Measurements from ENCODE around the gene ST3GAL3. TPM values are rescaled to one million over a fixed set of nuclear protein-coding genes. Genes with fewer than 3 reads are reported as not detected.

ST3GAL3 gene
- polyA plus RNA-seq, 10 donors, result 24.3 to 40.5 (median 32.2) TPM

GRCh38 chr1:43913051-43913501 lies 205.7 kb downstream of the ST3GAL3 start:
- DNase-seq, result peak in 1 of 3 donors; percentile 48

GRCh38 chr1:43913666-43914360 lies 206.5 kb downstream of the ST3GAL3 start:
- DNase-seq, result peak in 1 of 3 donors; percentile 38

GRCh38 chr1:43914576-43915525 lies 207.5 kb downstream of the ST3GAL3 start:
- no peak for DNase-seq

DNA sequence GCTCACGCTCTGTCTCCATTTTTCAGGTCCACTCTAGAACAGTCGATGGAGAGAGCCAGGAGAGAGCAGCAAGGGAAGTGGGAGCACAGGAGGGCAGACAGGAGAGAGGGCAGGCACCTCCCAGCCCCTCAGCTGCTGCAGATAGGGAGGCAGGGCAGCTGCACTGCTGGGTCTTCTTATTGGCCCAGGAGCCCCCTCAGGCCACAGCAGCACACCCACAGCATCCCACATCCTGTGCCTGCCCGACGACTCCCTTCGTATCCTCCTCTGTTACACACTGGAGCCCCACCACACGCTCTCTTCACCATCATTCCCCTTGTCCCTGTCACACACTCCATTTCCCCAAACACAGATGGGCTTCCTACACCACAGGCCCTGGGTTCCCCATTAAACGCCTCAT lies 212.6 kb downstream of the ST3GAL3 start:
- DNase-seq, result no peak

DNA sequence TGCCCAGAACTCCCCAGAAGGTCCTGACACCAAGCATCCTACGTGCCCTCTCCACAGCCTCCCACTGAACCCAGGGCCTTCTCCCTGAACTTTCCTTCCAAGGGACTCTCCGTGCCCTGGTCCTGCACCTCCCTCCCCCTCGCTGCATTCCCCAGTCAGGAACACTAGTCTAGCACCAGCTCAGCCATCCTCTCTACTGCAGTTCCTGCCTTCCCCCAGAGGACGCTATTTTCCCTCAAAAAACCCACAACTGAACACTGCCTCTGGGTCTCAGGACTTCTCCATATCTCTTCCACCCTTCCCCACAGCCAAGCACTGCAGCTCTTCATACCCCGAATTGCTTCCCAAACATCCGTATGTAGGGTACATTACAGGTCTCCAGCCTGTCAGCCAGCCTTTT lies 213.7 kb downstream of the ST3GAL3 start:
- DNase-seq, result no peak

GRCh38 chr1:43924516-43924915 lies 217.2 kb downstream of the ST3GAL3 start:
- DNase-seq, result no peak

DNA sequence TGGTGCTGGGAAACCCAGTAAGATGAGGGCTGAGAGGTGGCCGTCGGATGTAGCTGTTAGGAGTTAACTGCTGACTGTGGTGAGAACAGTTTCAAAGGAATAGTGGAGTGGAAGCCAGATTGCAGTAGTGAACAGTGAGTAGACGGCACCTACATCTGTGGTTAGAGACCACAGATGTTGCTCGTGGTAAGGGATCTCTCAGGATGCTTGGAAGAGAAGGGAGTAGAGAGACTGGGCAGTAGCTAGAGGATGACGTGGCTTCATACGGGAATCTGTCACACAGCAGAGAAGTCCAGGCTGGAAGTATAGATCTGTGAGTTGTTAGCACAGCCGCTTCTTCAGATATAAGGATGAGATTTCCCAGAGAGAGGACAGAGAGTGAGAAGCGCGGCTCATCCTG lies 218.5 kb downstream of the ST3GAL3 start:
- no peak for DNase-seq

- DNase-seq, result no peak
Observed at GRCh38 chr1:43930168-43930948, 223.0 kb downstream of the ST3GAL3 start.

DNA sequence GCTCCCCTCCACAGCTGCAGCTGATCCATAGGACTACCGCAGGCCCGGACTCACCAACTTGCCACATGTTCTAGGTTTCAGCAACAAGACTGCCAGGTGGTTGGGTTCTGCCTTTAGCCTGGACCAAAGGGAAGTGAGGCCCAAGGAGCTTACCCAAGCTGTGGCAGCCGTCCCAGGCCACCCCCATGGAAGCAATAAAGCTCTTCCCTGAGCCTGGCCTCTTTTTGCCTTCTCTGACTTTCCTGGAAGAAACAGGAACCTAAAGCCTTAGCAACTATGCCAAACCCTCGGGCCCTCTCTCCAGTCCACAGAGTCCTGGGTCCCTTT lies 223.6 kb downstream of the ST3GAL3 start:
- DNase-seq, result no peak

DNA sequence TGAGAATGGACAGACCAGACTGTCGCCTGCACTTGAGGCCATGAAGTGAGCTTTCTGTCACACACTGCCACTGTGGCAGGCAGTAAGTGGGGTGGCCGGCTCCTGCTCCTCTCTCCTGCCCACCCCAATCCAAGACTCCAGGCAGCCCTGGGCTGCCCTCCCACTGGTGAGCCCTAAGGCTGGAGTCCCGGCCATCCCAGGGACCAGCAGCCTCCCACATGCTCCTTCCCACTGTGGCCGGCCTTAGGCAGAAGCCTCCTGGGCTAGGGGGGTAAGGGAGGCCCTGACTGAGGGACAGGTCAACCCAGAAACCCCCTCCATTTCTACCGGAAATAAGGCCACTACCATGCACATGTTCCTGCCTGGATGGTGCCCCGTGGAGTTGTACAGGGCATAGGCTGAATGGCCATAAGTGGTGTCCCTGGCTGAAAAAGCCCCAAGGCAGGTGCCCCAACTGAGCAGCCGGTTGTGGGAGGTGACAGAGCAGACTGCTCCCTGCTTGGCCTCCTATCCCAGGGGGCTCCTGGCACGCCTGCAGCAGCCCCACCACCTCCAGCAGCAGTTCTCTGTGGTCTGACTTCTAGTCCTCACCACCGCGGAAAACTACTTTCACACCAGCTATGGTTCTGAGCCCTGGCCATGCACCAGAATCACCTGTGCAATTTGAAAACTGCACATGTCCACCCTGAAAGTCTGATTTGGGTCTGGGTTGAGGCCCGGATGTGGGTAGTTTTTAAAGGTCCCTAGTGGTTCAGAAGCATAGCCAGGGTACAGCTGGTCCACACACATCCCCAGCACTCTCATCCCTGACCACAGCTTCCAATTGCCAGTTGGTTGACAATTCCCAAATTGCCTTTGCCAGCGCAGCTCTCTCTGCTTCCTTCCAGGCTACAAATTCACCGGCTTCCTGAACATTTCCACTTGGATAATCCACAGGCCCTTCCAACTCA lies 224.7 kb downstream of the ST3GAL3 start:
- DNase-seq, result no peak

DNA sequence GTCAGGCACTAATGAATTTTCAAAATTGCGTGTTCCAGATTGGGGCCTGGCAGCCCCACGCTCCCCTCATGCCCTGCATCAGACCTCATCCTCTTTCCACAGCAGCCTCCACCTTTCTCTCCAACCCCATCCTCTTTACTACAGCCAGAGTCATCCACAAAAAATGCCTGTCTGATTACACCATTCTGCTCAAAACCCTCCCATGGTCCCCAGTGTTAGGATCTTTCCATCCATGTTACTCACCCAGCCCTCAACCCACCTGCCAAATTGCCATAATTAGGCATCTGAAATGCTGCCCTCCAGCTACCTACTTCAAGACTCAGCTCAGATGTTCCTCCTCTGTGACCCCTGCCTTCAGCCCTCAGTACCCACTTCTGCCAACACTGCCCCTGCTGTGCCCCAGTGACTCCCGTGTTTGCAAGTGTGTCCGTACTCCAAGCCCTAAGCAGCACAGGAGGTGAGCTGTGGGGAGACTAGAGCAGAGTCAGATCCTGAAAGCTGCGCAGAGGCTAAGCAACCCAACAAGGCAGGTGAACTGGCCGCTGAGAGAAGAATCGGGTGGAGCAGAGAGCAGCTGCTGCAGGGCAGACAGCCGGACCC lies 225.6 kb downstream of the ST3GAL3 start:
- DNase-seq, result no peak

GRCh38 chr1:43933386-43934100 lies 226.2 kb downstream of the ST3GAL3 start, which contains the start of gene ARTN:
Gene ARTN (plus strand): TSS chr1:43933801. CDS start chr1:43935657, 1,856 bp downstream.
- peak in 1 of 3 donors; percentile 68 for DNase-seq

DNA sequence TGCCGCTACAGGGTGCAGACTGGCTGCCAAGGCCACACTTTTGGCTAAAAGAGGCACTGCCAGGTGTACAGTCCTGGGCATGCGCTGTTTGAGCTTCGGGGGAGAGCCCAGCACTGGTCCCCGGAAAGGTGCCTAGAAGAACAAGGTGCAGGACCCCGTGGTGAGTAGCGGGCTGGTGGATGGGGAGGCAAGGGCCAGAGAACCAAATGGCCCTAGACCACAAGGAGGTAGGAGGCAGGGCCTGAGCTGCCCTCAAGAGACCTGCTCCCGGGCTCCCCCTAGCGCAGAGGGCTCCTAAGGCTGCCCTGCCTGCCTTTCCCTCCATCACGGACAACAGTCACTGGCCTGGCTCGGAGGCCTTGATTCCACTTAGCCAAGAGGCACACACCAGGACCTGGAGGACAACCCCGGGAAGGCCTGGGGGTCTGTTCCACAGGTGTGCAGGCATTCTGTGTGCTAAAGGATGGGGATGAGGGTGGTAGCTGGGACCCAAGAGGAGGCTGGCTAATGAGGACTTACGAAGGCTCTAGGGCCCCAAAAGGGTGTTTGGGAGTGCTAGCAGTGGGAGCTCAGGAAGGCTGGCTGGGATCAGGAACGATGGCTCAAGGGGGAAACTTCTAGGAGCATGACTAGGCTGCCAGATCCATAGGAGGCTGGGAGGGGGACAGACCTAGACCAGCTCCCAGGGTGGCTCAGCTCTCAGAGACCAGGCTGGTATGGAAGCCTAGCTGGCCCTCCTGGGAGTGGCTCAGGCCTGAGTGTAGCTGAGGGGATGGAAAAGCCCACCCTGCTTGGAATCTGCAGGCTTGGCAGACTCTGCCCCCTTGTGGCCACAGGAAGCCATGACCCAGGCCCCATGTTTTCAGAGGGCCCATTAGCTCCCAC lies 227.0 kb downstream of the ST3GAL3 start:
- peak; percentile 45 to 82 (median 58) for DNase-seq

DNA sequence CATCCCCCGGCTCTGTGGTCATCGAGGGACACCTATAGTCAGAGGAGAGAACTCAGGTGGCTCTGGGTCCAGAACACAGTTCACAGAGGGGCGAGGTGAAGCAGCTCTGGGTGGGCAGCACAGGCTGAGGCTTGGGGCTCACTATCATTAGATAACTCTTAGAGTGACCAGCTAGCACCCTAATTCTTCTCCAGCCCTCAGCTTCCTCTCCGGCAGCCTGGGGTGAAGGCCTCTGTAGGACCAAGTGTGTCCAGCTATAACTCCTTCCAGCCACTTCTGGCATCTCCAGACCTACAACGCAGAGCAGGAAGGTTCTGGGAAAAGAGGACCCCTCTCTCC lies 227.6 kb downstream of the ST3GAL3 start:
- no peak for DNase-seq

- no peak for DNase-seq
Observed at GRCh38 chr1:43935711-43936427, 228.5 kb downstream of the ST3GAL3 start.

- DNase-seq, result peak in 1 of 3 donors; percentile 62
Observed at GRCh38 chr1:43936431-43937151, 229.3 kb downstream of the ST3GAL3 start.

- no peak for DNase-seq
Observed at GRCh38 chr1:43937179-43937865, 230.0 kb downstream of the ST3GAL3 start.

Data from muscle of back (tissue), 11 donors.